Neutrophil (primary cell): ENCODE results near the gene SP110.
"Not testable (repeated sequence)": the region's sequence is repeated elsewhere in the genome, so short reads cannot be mapped to it uniquely, and the experiment has no call there.

Experiments
- H3K27ac ChIP-seq: fragments of 200-600 bp; sonication (generic); 2 replicates; pipeline ENCODE4 v1.5.1; 2016; ENCODE audit warnings: mild to moderate bottlenecking, moderate library complexity
- H3K27me3 ChIP-seq: fragments of 200-600 bp; sonication (generic); 2 replicates; pipeline ENCODE4 v1.6.0; 2016; ENCODE audit warnings: mild to moderate bottlenecking
- H3K36me3 ChIP-seq: fragments of 200-600 bp; sonication (generic); 2 replicates; pipeline ENCODE4 v1.5.1; 2017
- H3K4me1 ChIP-seq, 2 experiments: fragments of 200-600 bp in 1 of 2; sonication (generic) in 1 of 2; 1 replicate in 1 of 2; 2 replicates in 1 of 2; pipeline versions ENCODE4 v1.5.1 to v1.6.1; 2013 to 2016; ENCODE audit warnings: low read depth in 1 of 2, low read length in 1 of 2, mild to moderate bottlenecking in 1 of 2, moderate library complexity in 1 of 2; ENCODE audit not compliant: control insufficient read depth in 1 of 2, insufficient read depth in 1 of 2
- H3K4me3 ChIP-seq, 2 experiments: fragments of 200-600 bp in 1 of 2; sonication (generic) in 1 of 2; 1 replicate in 1 of 2; 2 replicates in 1 of 2; pipeline ENCODE4 v1.5.1; 2013 to 2016; ENCODE audit warnings: low read depth in 1 of 2, low read length in 1 of 2, mild to moderate bottlenecking in 1 of 2, moderate library complexity in 1 of 2
- H3K9me3 ChIP-seq: fragments of 200-600 bp; sonication (generic); 2 replicates; pipeline ENCODE4 v1.5.1; 2016
- CTCF ChIP-seq: fragments of 200-600 bp; sonication (generic); IDR thresholded peaks from 2 replicates; pipeline ENCODE4 v1.5.1; 2016; ENCODE audit warnings: antibody characterized with exemption

SP110 gene

GRCh38 chr2:230219419-230220331 lies at the start of gene SP110:
TSS of gene SP110 (minus strand) at chr2:230219984. CDS start at chr2:230216927, 3,057 bp downstream.
- peak within 1 kb of the TSS; percentile 81 to 99 for H3K4me3 ChIP-seq
- peak within 1 kb of the TSS; percentile 92 for H3K27ac ChIP-seq
- H3K4me1 ChIP-seq = peaks cover 52 to 55% of the 10 kb centered on the region in 2 experiments
- H3K36me3 ChIP-seq = peaks cover 28% of the 10 kb centered on the region
- no peaks in the 10 kb centered on the region for H3K9me3 ChIP-seq
- no peaks in the 10 kb centered on the region for H3K27me3 ChIP-seq
- peak; percentile 65 for TF ChIP-seq CTCF

- H3K27ac ChIP-seq = no peak overlapping the region
- no peaks in the 10 kb centered on the region for H3K9me3 ChIP-seq
- no peak for TF ChIP-seq CTCF
- no peak overlapping the region for H3K4me3 ChIP-seq
- H3K27me3 ChIP-seq = no peaks in the 10 kb centered on the region
- H3K4me1 ChIP-seq = no peaks in the 10 kb centered on the region
- peaks cover 34% of the 10 kb centered on the region for H3K36me3 ChIP-seq
Measured at GRCh38 chr2:230268606-230269243, 48.9 kb upstream of the SP110 start.

GRCh38 chr2:230267556-230267955 lies 47.8 kb upstream of the SP110 start:
- Histone ChIP-seq H3K9me3 (no peaks in the 10 kb centered on the region), H3K36me3 (peaks cover 31% of the 10 kb centered on the region), H3K27ac (no peak overlapping the region), H3K27me3 (no peaks in the 10 kb centered on the region), H3K4me1 (no peaks in the 10 kb centered on the region), H3K4me3 (no peak overlapping the region)
- TF ChIP-seq CTCF = no peak

- Histone ChIP-seq H3K4me3 (no peak overlapping the region), H3K27ac (no peak overlapping the region), H3K36me3 (peaks cover 26% of the 10 kb centered on the region), H3K4me1 (no peaks in the 10 kb centered on the region), H3K27me3 (no peaks in the 10 kb centered on the region), H3K9me3 (no peaks in the 10 kb centered on the region)
- no peak for TF ChIP-seq CTCF
Measured at GRCh38 chr2:230267059-230267458, 47.3 kb upstream of the SP110 start.

- H3K27ac ChIP-seq = no peak overlapping the region
- no peak for TF ChIP-seq CTCF
Measured at GRCh38 chr2:230266638-230267037, 46.9 kb upstream of the SP110 start.

GRCh38 chr2:230264945-230265344 lies 45.2 kb upstream of the SP110 start:
- H3K36me3 ChIP-seq = peaks cover 13% of the 10 kb centered on the region
- not testable (repeated sequence) for H3K9me3 ChIP-seq, H3K4me1 ChIP-seq, H3K27me3 ChIP-seq, H3K27ac ChIP-seq, H3K4me3 ChIP-seq

More at GRCh38 chr2:230266638-230267037, 46.9 kb upstream of the SP110 start:
- no peak overlapping the region for H3K4me3 ChIP-seq
- H3K27me3 ChIP-seq = no peaks in the 10 kb centered on the region
- no peaks in the 10 kb centered on the region for H3K4me1 ChIP-seq
- H3K36me3 ChIP-seq = peaks cover 25% of the 10 kb centered on the region
- no peaks in the 10 kb centered on the region for H3K9me3 ChIP-seq
